Neural progenitor cell (in vitro differentiated cells): Measurements from ENCODE around the gene NCOR1.

Source experiments
- EZH2 ChIP-seq: fragments of 200-600 bp; sonication (generic); IDR thresholded peaks from 2 replicates; pipeline ENCODE4 v1.6.1; 2017; ENCODE audit warnings: antibody characterized with exemption, mild to moderate bottlenecking, moderate library complexity
- EZH2phosphoT487 ChIP-seq: fragments of 200-600 bp; sonication (generic); IDR thresholded peaks from 2 replicates; pipeline ENCODE4 v1.6.1; 2017; ENCODE audit warnings: antibody characterized with exemption
- TF ChIP-seq, protein P1 (sequence below): fragments of 200-600 bp; sonication (generic); IDR thresholded peaks from 2 replicates; pipeline ENCODE4 v1.5.1; 2017; ENCODE audit warnings: antibody characterized with exemption, mild to moderate bottlenecking

DNA sequence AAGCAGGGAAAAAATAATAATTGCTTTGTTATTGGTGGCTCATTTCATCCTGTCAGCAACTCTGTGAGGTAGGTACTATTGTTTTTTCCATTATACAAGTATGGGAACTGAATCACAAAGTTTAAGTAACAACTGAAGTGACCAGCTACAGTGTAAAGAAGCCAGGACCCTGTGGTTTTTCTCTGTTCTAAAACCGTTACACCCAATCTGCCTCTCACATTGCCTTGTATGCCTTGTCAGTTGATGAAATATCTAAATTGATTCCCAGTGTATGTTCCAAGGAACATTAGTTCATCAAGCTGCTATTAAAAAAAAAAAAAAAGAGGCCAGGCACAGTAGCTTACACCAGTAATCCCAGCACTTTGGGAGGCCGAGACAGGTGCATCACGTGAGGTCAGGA lies 7.1 kb upstream of the NCOR1 start:
- TF ChIP-seq, protein P1, sequence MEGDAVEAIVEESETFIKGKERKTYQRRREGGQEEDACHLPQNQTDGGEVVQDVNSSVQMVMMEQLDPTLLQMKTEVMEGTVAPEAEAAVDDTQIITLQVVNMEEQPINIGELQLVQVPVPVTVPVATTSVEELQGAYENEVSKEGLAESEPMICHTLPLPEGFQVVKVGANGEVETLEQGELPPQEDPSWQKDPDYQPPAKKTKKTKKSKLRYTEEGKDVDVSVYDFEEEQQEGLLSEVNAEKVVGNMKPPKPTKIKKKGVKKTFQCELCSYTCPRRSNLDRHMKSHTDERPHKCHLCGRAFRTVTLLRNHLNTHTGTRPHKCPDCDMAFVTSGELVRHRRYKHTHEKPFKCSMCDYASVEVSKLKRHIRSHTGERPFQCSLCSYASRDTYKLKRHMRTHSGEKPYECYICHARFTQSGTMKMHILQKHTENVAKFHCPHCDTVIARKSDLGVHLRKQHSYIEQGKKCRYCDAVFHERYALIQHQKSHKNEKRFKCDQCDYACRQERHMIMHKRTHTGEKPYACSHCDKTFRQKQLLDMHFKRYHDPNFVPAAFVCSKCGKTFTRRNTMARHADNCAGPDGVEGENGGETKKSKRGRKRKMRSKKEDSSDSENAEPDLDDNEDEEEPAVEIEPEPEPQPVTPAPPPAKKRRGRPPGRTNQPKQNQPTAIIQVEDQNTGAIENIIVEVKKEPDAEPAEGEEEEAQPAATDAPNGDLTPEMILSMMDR: no peak
- TF ChIP-seq EZH2: no peak
- no peak for TF ChIP-seq EZH2phosphoT487
